ENCODE measurements around the gene ZDHHC7.

- TF ChIP-seq CTCF (IDR thresholded peaks at IDR 0.05), result peak in 2 of 4 experiments; percentile 21 to 37
- TF ChIP-seq POLR2AphosphoS5 (IDR thresholded peaks at IDR 0.05), result no peak
These were observed 44.9 kb upstream of the ZDHHC7 start for GRCh38 chr16:85056211-85056748.
